ENCODE data around the gene MED13L.
A peak's percentile ranks its signal among the peaks of the same experiment; 100 is the strongest.

DNA sequence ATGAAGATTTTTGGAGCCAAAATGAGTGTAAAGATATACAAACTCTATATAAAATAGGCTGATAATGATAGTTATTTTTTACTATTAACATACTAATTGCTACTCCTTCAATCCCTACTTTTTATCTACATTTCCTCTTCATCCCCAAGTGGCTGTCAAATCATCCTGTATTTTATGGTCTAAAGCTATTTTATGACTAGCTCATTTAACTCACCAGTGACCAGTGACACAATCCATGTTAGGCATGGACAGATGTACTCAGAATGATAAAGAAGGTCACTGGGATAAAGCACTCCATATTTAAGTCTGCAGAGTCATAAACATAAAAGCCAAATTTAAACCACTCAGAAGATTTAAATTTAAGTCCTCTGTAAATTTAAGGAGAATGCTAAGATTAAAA is 183.0 kb downstream of the MED13L start:
- TF ChIP-seq FOXA1 (IDR thresholded peaks at IDR 0.05): no peak
- no peak for TF ChIP-seq TARDBP (IDR thresholded peaks at IDR 0.05)
- no peak for TF ChIP-seq ELF4 (IDR thresholded peaks at IDR 0.05)
- TF ChIP-seq SP1 (IDR thresholded peaks at IDR 0.05): no peak
- no peak for TF ChIP-seq LEF1 (IDR thresholded peaks at IDR 0.05; ENCODE audit: borderline replicate concordance)
- no peak for TF ChIP-seq BHLHE40 (IDR thresholded peaks at IDR 0.05; ENCODE audit: borderline replicate concordance)
- TF ChIP-seq, protein P1, sequence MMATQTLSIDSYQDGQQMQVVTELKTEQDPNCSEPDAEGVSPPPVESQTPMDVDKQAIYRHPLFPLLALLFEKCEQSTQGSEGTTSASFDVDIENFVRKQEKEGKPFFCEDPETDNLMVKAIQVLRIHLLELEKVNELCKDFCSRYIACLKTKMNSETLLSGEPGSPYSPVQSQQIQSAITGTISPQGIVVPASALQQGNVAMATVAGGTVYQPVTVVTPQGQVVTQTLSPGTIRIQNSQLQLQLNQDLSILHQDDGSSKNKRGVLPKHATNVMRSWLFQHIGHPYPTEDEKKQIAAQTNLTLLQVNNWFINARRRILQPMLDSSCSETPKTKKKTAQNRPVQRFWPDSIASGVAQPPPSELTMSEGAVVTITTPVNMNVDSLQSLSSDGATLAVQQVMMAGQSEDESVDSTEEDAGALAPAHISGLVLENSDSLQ (IDR thresholded peaks at IDR 0.05): peak; percentile 88

All from HEK293T (cell line).